Esophagus muscularis mucosa (tissue), 4 donors: ENCODE results near the gene C21orf58. TPM values are rescaled to one million over a fixed set of nuclear protein-coding genes. Genes with fewer than 3 reads are reported as not detected.

Source experiments
- DNase-seq: peaks from one replicate; pipeline ENCODE4 v3.0.0-alpha.2; 2017; ENCODE audit errors: extremely low spot score
- H3K27ac ChIP-seq, 4 donors: fragments of 200-600 bp; sonication (generic); replicated peaks in 1 of 4; 1 replicate in 3 of 4; 2 replicates in 1 of 4; pipeline ENCODE4 v1.5.1; 2016 to 2019; ENCODE audit warnings: mild to moderate bottlenecking in 1 of 4
- H3K27me3 ChIP-seq, 4 donors: fragments of 200-600 bp; sonication (generic); one replicate each; pipeline versions ENCODE4 v1.5.1 to v1.6.0; 2016 to 2019
- H3K36me3 ChIP-seq, 4 donors: fragments of 200-600 bp; sonication (generic); one replicate each; pipeline ENCODE4 v1.5.1; 2016 to 2019
- H3K4me1 ChIP-seq, 4 donors: fragments of 200-600 bp; sonication (generic); one replicate each; pipeline ENCODE4 v1.5.1; 2016 to 2019
- H3K4me3 ChIP-seq, 4 donors: fragments of 200-600 bp; sonication (generic); 1 replicate in 2 of 4; 2 replicates in 2 of 4; pipeline ENCODE4 v1.5.1; 2016 to 2019; ENCODE audit warnings: mild to moderate bottlenecking in 4 of 4, moderate library complexity in 1 of 4
- H3K9me3 ChIP-seq, 4 donors: fragments of 200-600 bp; sonication (generic); 1 replicate in 3 of 4; 2 replicates in 1 of 4; pipeline ENCODE4 v1.5.1; 2016 to 2019
- CTCF ChIP-seq, 3 experiments: fragments of 200-600 bp in 2 of 3; fragments of 450-650 bp in 1 of 3; sonication (generic) in 2 of 3; IDR thresholded peaks; one replicate each; pipeline ENCODE4 v1.5.1; 2017 to 2019; ENCODE audit warnings: antibody characterized with exemption in 3 of 3, mild to moderate bottlenecking in 2 of 3, moderate library complexity in 1 of 3
- EP300 ChIP-seq: sonication (generic); formaldehyde crosslinking; IDR thresholded peaks from one replicate; pipeline ENCODE4 v1.6.1; 2017; ENCODE audit warnings: antibody characterized with exemption
- POLR2A ChIP-seq: fragments of 450-650 bp; IDR thresholded peaks from one replicate; pipeline ENCODE4 v1.6.1; 2017; ENCODE audit warnings: antibody characterized with exemption, moderate library complexity, mild to moderate bottlenecking, low read depth
- POLR2AphosphoS5 ChIP-seq, 2 donors: sonication (generic); formaldehyde crosslinking; IDR thresholded peaks; one replicate each; pipeline ENCODE4 v1.6.1; 2017; ENCODE audit warnings: antibody characterized with exemption in 2 of 2
- WGBS: methylation state at CpG from one replicate; pipeline ENCODE4 v1.1.5; 2018; 5-methylcytosine and 5-hydroxymethylcytosine counted together
- intact Hi-C: fragments of 100-400 bp; cut with DNase I; formaldehyde crosslinking; loops from one replicate; pipeline ENCODE4 v1.15.1; 2023
- total RNA-seq, 4 donors: library from RNA; depleted of rRNA; stranded (reverse); fragments of >200 nt; gene quantifications; one replicate each; pipeline versions ENCODE4 v1.1.0 to v1.2.1, GENCODE V29; 2016

Gene C21orf58
- total RNA-seq, 4 donors from 2014 or later: 0.50 to 2.5 (median 1.7) TPM

DNA sequence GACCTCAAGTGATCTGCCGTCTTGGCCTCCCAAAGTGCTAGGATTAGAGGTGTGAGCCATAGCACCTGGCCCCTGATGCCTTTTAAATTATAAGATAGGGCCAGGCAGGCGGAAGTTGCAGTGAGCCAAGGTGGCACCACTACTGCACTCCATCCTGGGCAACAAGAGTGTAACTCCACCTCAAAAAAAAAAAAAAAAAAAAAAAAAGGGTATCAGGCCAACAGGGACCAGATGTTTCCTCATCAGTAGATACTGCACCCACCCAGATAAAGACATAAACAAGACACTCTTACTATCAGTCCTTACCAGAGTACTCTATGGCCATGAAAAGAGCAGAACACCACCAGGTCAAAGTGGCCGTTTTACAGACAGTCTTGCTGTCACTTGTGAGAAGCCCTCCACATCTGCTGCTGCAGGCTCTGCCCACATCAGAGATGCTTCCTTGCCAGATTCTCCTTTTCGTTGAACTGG is 3.3 kb downstream of the C21orf58 start:
- Histone ChIP-seq H3K27ac (no peak overlapping the region), H3K4me1 (peaks cover 17 to 24% (median 20%) of the 10 kb centered on the region in 4 donors), H3K9me3 (no peaks in the 10 kb centered on the region), H3K4me3 (no peak overlapping the region), H3K36me3 (no peaks in the 10 kb centered on the region), H3K27me3 (no peaks in the 10 kb centered on the region)
- intact Hi-C loops: loop anchor here (10.0 kb wide), 2 partner anchors 134 to 346 kb away; partner anchors contain the start of gene DIP2A
- no peak for DNase-seq
- 58% methylated on average over 4 of the region's 4 CpGs for WGBS
- TF ChIP-seq POLR2A (no peak), EP300 (no peak), CTCF (IDR thresholded peaks at IDR 0.05) (no peak), POLR2AphosphoS5 (IDR thresholded peaks at IDR 0.05) (no peak)

DNA sequence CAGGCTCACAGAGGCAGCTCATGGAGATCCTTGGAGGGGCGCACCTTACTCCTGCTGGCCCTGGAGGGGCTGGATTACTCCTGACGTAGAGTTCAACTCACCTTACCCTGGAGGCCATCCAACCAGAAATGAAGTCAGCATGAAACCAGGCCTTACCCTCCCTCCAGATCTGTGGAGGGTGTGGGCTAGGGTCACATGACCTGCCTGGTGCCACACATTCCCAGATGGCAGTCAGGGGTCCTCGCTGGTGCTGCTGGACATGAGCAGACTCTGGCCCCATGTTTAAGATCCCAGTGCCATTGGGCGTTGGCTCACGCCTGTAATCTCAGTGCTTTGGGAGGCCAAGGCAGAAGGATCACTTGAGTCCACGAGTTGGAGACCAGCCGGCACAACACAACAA is 4.5 kb downstream of the C21orf58 start:
- H3K36me3 ChIP-seq: no peaks in the 10 kb centered on the region
- peaks cover 14 to 23% (median 17%) of the 10 kb centered on the region in 4 donors for H3K4me1 ChIP-seq
- H3K27me3 ChIP-seq: no peaks in the 10 kb centered on the region
- intact Hi-C loops: no loop called here
- no peak overlapping the region for H3K27ac ChIP-seq
- no peak overlapping the region for H3K4me3 ChIP-seq
- DNase-seq: no peak
- H3K9me3 ChIP-seq: no peaks in the 10 kb centered on the region
- TF ChIP-seq POLR2AphosphoS5 (IDR thresholded peaks at IDR 0.05) (no peak), EP300 (no peak), CTCF (IDR thresholded peaks at IDR 0.05) (no peak), POLR2A (no peak)
- WGBS: 90% methylated on average over 4 of the region's 7 CpGs

DNA sequence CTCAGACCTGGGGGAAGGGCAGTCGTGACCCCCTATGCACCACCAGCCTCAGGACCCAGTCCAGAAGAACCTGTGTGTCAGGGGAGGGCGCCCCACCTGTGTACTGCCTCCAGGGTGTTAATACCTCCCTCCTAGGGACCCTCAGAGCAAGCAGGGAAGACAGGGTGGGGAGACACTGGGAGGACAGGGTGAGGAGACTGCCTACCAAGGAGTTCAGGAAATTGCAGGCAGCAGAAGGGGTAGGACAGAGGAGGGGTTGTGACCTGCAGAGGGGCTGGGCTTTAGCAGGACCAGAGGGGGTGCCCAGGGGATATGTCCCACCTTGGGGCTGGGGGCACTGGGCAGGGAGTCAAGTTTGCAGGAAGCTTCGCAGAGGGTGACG is 5.2 kb downstream of the C21orf58 start:
- 85% methylated on average over 4 of the region's 4 CpGs for WGBS

DNA sequence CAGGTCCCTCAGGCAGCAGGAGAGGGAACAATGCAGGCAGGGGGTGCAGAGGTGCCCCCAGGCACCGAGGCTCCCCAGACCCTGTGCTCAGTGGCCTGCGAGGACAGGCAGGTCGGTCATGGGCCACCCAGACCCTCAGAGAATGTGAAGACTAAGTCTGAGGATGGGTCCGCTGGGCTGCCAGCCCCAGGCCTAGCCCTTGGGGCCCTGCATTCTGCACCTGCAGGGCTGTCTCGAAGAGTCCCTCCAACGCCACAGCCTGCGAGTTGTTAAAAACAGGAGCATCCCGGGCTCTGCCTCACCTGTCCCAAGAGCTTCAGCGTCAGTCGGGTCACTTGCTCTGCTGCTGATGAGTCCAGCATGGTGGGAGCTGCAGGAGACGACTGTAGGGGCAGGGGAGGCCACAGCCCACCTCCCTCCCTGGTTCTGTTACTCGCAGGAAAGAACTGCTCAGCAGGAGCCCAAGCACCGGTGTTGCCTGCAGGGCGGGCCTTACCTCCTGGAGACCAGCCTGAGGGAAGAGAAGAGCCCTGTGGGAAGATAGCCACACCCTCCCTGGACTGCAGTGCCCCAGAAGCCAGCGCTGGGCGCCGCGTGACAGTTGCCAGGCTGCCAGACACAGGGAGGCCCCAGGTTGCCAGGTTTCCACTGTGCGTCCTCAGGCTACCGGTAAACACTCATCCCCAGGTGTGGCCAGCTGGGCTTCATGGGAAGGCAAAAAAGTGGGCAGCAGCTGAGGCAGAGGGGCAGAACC is 5.8 kb downstream of the C21orf58 start:
- Histone ChIP-seq H3K4me1 (peaks cover 10 to 19% (median 12%) of the 10 kb centered on the region in 4 donors), H3K9me3 (no peaks in the 10 kb centered on the region), H3K27ac (no peak overlapping the region), H3K27me3 (no peaks in the 10 kb centered on the region), H3K4me3 (no peak overlapping the region), H3K36me3 (no peaks in the 10 kb centered on the region)
- intact Hi-C loops: no loop called here
- WGBS: 79% methylated on average over 10 of the region's 20 CpGs
- no peak for TF ChIP-seq CTCF (IDR thresholded peaks at IDR 0.05)
- TF ChIP-seq POLR2AphosphoS5 (IDR thresholded peaks at IDR 0.05): no peak
- TF ChIP-seq EP300: no peak
- TF ChIP-seq POLR2A: no peak
- no peak for DNase-seq

More for the DNA sequence above, 5.2 kb downstream of the C21orf58 start:
- TF ChIP-seq POLR2A (no peak), EP300 (no peak)
- intact Hi-C loops: no loop called here
- Histone ChIP-seq H3K9me3 (no peaks in the 10 kb centered on the region), H3K36me3 (no peaks in the 10 kb centered on the region), H3K4me3 (no peak overlapping the region), H3K27ac (no peak overlapping the region), H3K4me1 (peaks cover 14 to 23% (median 17%) of the 10 kb centered on the region in 4 donors), H3K27me3 (no peaks in the 10 kb centered on the region)
- DNase-seq: no peak

DNA sequence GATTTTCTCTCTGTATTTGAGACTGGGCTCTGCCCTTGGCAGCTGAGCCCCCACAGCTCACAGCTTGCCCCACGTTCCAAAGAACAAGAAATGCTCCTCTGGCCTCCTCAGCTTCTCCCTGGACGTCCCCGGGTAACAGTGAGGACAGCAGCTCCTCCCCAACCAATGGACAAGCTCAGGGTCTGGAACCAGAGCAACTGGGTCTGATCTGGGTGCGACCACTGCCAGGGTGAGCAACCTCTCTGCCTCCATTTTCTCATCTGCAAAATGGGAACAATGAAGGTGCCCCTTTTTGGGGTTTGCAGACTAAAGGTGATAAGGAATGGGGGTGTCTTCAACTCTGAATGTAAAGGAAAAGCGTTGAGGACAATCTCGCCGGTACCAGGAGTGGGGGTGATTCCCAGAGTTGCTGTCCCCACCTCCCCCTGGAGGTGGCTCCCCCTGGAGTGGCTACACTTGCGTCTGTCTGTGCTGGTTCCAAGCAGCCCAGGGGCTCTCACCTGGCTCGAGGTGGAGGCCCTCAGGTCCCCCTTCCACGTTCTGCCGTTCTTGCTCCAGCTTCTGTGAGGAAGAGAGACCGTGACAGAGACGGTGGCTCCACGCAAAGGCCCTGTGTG is 6.9 kb downstream of the C21orf58 start:
- no peak for TF ChIP-seq POLR2AphosphoS5 (IDR thresholded peaks at IDR 0.05)
- Histone ChIP-seq H3K4me3 (no peak overlapping the region), H3K36me3 (no peaks in the 10 kb centered on the region), H3K27ac (no peak overlapping the region), H3K9me3 (no peaks in the 10 kb centered on the region), H3K27me3 (no peaks in the 10 kb centered on the region), H3K4me1 (peaks cover 0 to 11% (median 1%) of the 10 kb centered on the region in 4 donors)
- WGBS: 95% methylated on average over 12 of the region's 14 CpGs
- no peak for DNase-seq
- intact Hi-C loops: no loop called here
